MM.1S (cell line): ENCODE data around the gene MATN1.

Experiments
- EZH2 ChIP-seq: fragments of 300-600 bp; sonication (generic); optimal IDR thresholded peaks from 2 replicates; pipeline ENCODE3; 2017; ENCODE audit warnings: low read depth, mild to moderate bottlenecking, antibody characterized with exemption, low read length, mixed read lengths
- EZH2phosphoT487 ChIP-seq: fragments of 300-600 bp; sonication (generic); IDR thresholded peaks from 2 replicates; pipeline ENCODE4 v1.6.1; 2018; ENCODE audit warnings: antibody characterized with exemption, low read length
- TF ChIP-seq, protein P1 (sequence below): fragments of 300-600 bp; sonication (generic); IDR thresholded peaks from 2 replicates; pipeline ENCODE4 v1.5.1; 2016; ENCODE audit warnings: antibody characterized with exemption, low read length, mixed read lengths

DNA sequence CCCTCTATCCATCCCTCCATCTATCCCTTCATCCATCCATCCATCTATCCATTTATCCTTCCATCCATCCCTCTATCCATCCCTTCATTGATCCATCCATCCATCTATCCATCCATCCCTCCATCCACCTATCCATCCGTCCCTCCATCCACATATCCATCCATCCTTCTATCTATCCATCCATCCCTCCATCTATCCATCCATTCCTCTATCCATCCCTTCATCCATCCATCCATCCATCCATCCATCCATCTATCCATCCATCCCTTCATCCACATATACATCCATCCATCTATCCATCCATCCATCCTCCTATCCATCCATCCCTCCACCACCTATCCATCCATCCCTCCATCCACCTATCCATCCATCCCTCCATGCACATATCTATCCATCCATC is 23.6 kb downstream of the MATN1 start:
- TF ChIP-seq, protein P1, sequence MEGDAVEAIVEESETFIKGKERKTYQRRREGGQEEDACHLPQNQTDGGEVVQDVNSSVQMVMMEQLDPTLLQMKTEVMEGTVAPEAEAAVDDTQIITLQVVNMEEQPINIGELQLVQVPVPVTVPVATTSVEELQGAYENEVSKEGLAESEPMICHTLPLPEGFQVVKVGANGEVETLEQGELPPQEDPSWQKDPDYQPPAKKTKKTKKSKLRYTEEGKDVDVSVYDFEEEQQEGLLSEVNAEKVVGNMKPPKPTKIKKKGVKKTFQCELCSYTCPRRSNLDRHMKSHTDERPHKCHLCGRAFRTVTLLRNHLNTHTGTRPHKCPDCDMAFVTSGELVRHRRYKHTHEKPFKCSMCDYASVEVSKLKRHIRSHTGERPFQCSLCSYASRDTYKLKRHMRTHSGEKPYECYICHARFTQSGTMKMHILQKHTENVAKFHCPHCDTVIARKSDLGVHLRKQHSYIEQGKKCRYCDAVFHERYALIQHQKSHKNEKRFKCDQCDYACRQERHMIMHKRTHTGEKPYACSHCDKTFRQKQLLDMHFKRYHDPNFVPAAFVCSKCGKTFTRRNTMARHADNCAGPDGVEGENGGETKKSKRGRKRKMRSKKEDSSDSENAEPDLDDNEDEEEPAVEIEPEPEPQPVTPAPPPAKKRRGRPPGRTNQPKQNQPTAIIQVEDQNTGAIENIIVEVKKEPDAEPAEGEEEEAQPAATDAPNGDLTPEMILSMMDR, result no peak
- no peak for TF ChIP-seq EZH2
- TF ChIP-seq EZH2phosphoT487, result no peak
